ENCODE measurements around the gene PRRT3. TPM values are rescaled to one million over a fixed set of nuclear protein-coding genes. Genes with fewer than 3 reads are reported as not detected.

PRRT3 gene
- total and polyA plus RNA-seq, 9 of the 15 experiments (the other 6 are each of a cell fraction or from before 2014, with no cell fraction given) = 0.06 to 1.9 (median 1.2) TPM

- peak; percentile 86 for TF ChIP-seq CREB3 (tag; conservative IDR thresholded peaks at IDR 0.05; ENCODE audit: low read depth)
- peak; percentile 80 for TF ChIP-seq ZNF395 (CRISPR knock-in tag; IDR thresholded peaks at IDR 0.05)
- TF ChIP-seq HNRNPK (IDR thresholded peaks at IDR 0.05; ENCODE audit: low read depth, low read length, poor library complexity, severe bottlenecking) = no peak
- peak; percentile 46 for TF ChIP-seq LEF1 (IDR thresholded peaks at IDR 0.05)
- TF ChIP-seq MNT (conservative IDR thresholded peaks at IDR 0.05) = no peak; a peak in 1 of 4 replicates
- peak; percentile 45 for TF ChIP-seq ARID1B (IDR thresholded peaks at IDR 0.05)
- no peak for TF ChIP-seq ELK1 (CRISPR knock-in tag; IDR thresholded peaks at IDR 0.05)
- no peak for TF ChIP-seq UBTF (IDR thresholded peaks at IDR 0.05; ENCODE audit: borderline replicate concordance in 1 of 2, low read depth in 2 of 2, low read length in 2 of 2)
- TF ChIP-seq POLR2H (tag; IDR thresholded peaks at IDR 0.05; ENCODE audit: low read depth) = no peak
- TF ChIP-seq CLOCK (CRISPR knock-in tag; IDR thresholded peaks at IDR 0.05; ENCODE audit: borderline replicate concordance) = no peak
- no peak for TF ChIP-seq ZNF24 (IDR thresholded peaks at IDR 0.05)
- no peak for TF ChIP-seq MCM2 (IDR thresholded peaks at IDR 0.05; ENCODE audit: low read depth)
- 0 out of 2 replicates have a peak, but pooled peaks have one; percentile 21 for TF ChIP-seq ARID2 (IDR thresholded peaks at IDR 0.05)
- TF ChIP-seq RBBP5 (IDR thresholded peaks at IDR 0.05; ENCODE audit: borderline replicate concordance, insufficient read depth, low read length, poor library complexity, severe bottlenecking) = no peak
- no peak for TF ChIP-seq KLF10 (CRISPR knock-in tag; IDR thresholded peaks at IDR 0.05)
Observed at GRCh38 chr3:9897408-9898372, 54.5 kb downstream of the PRRT3 start (continued).

Measured in K562 (cell line).